GM18511 (cell line): ENCODE results near the gene DSTN.

Source experiments
- ATAC-seq: cut with Tn5 transposase; IDR thresholded peaks from one replicate; pipeline ENCODE4 v1.9.1; 2021; ENCODE audit warnings: mild to moderate bottlenecking, moderate library complexity; ENCODE audit not compliant: unreplicated experiment

The DSTN gene

DNA sequence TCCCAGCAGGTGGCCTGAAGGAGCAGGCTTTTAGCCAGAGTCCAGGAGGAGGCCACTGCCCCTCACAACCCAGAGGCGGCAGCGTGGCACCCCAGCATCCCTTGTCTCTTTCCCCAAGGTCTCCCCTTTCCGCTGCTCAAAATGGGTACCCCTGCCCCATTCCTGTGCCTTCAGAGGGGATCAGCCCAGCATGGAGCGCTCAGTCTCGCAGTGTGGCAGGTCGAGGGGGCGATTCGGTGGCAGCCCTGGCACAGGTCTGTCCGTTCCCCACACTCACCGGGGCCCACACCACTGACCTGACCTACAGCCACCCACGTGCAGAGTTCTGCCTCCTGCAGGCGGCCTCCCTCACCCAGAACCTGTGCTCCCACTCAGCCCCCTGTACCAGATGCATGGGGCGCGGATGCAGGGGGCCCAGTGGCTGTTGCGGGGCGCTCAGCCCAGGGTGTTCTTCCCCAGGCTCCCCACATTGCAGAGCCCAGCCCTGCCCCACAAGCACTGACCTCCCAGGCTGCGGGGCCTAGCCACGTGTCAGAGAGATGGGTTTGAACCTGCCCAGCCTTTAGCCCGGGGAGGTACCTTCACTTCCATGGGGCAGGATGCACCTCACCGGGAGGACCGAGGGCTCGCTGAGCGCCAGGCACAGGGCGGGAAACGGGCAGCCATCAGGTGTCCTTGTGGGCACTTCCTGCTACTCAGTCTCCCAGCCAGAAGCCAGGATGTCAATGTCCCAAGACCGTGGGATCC is 41.8 kb downstream of the DSTN start:
- ATAC-seq = no peak

DNA sequence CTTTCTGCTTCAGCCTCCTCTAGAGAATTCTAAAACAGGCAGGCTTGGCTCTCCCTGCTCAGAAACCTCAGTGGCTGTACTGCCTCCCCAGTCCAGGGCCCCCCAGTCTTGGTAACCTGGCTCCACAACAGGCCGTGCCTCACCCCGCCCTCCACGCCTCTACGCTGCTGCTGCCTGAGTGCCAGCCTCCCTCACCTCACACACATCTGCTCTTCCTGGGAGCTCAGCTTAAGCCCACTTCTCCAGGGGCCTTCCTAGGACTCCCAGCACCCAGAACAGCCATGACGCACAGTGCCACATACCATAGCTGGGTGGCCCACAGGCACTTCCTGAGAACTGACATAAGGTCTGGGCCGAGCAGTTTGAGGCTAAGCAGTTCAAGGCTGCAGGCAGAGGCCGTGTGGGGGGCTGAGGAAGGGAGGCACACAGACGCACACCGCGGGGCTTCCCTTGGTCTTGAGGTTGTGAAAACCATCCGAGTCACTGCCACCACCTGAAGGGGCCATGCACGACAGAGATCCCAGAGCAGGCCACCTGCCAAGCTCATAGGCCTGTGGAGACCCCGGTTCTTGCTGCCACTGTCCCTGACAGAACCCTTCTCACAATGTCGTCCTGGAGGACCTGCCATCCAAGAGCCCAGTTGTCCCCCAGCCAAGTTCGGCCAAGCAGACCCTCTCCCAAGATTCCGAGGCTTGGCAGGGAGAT is 42.6 kb downstream of the DSTN start:
- ATAC-seq = no peak

DNA sequence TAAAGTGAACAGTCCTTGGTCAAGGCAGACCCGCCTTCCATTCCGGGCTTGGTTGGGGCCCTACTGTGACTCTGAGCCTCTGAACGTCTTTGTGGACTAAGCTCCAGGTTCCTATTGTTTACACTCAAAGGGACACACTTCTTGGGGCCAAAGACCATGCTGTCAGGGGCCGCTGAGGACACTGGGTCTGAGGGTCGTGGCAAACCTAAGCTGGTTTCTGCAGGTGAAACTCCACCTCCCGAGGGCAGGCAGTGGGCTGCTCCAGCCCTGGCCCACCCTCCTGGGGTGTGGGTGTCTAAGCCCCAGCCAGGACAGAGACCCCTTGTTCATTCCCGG is 43.1 kb downstream of the DSTN start:
- no peak for ATAC-seq

DNA sequence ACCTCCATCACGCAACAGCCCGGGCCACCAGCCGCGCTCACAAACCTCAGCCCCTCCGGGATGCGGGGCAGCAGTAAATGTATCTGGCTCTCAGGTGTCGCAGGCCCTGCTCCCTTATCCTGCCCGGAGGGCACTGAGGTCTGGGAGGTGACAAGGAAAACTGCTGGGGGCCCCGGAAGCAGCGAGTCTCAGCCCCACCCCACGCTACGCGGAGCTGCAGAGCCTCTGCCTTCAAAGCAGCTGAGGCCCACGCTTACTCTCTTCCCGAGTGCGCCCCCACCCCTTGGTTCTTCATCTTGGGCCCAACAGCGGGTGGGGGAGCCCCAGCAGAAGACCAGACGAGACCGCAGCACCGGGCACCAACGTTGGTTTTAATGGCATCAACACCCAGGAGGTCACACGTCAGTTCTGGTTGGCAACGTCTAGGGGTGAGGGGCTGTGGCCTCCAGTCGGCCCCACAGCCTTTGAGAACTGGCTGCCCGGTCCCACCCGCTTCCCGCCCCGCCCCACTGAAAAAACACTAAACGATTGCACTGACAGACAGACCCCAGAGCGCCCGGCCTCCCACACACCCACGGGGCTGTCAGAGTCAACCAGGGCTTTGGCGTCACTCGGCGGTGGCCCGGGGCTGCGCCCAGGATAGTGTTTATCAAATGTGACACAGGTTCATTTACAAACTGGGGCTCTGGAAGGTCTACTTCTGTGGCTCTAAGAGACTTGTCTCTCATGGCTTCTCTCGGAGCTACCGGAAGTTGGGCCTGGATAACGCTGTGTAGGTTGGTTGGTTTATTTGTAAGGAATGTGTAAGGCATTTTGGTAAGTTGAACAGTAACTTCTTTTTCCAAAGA is 43.7 kb downstream of the DSTN start:
- ATAC-seq = no peak

DNA sequence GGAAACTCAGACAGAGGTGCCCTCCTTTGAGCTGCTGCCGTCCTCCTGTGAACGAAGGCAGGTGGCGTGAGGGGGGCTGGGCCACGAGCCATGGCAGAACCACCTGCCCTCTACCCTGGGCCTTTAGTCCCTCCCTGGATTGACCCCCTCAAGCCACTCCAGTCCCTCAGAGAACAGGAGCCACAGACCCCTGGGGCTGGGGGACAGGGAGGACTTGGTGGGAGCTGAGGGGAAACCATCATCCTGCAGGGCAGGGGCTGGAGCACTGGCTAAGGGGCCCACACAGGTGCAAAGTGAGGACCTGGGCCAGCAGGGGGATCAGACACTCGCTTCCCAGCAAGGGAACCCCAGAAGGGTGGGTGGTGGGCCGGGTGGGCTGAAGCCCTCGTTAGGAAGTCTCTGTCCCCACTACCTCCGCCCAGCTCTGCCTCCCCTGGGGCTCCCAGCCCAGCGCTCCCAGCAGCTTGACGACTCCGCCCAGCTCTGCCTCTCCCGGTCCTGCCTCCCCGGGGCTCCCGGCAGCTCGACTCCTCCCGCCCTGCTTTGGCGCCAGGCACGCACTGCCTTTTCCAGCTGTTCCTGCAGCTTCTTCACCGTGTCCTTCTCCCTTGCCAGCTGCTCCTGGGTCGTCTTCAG is 44.4 kb downstream of the DSTN start:
- no peak for ATAC-seq

DNA sequence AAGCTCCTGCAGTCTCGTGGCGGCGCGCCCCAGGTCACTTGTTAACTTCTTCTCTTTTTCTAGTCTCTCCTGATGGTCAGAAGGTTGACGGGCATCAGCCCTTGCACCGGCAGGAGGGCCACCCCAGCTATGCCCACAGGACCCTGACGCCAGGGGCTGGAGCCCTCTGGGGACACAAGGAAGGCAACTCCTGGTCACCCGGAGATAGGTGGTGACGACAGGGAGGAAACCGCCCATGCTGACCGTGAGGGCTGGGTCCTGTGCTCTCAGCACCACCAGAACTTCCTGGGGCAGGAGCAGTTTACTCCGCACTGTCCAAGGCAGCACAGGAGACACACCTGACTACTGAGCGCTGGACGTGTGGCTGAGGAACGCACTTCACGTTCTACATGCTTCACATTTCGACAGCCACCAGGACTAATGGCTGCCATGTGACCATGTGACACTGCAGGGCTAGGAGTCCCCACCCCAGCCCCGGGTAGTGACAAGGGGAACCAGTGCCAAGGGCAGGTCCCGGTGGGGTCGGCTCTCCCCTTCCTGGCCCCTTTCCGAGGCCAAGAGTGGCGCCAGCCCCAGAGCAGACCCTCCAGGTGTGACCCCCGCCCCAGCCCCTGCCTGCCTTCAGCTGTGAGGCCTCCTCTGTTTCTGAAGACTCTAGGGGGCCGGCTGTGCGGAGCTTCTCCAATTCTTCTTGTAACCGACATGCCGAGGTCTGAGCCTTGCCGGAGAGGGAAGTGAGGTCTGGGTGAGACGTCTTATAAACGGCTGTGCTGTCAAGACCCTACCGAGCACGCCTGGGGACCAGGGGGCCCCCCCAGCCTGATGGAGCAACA is 45.2 kb downstream of the DSTN start:
- ATAC-seq = no peak

DNA sequence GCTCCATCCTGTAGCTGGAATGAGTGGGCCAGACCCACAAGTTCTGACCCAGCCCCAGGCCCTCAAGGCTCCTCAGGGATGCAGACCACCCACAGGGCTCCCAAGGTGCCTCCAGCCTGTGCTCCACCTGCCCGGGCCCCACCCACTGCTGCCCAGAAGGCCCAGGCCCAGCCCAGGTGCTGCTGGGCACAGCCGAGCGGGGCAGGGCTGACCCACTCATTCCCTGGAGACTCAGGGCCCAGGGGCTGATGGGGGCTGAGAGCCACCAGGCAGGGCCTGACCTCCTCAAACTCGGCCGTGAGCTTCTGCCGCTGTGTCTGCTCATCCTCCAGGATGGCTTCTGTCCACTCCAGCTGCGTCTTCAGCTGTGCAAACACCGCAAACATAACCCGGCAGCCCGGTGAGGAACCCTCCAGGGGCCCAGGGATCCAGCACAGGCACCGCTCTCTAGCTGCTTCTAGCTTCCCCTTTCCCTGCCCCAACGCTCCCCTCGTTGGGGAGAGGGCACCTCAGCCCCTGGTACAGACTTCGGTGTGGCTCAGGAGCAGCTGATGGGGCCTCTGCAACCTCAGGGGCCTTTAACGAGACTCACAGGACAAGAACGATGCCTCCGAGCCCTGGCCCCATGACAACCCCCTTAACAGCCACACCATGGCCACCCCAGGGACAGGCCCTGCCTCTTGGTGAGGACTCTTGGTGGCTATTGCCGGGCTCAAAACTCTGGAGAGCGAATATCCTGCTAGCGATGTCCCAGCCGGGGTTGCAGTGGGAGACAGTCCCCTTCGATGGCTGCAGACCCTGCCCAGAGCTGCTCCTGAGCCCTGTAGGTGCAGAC is 46.0 kb downstream of the DSTN start:
- no peak for ATAC-seq

DNA sequence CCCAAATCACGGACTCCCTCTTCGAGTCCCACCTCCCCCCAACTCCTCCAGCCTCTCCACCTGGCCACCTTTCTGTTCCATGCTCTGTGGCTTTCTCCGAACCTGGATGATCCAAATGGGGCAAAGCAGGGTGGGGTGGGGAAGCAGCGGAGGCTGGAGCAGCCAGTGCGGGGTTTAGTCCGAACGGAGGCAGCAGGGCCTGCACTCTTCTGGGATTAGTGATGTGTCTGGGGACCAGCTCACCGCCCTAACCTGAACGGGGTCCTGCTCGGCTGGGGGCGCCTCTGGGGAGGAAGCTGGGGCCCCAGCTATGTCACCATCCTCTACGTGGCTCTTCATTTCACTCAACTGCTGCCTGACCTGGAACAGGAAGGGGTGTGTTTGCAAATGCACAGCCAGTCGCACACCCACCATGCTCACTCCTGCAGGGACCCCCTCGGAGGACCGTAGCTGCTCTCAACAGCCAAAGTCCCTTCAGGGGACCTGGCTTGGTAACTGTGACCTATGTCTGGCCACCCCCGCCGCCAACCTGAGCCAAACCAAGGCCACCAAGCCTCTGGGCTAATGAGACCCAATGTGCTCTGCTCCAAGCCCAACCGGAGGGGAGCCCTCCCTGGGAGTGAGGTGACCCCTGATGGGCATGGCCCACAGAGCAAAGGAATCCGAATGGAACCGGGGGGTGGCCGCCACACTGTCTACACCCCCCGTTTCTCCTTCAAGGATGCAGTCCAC is 46.8 kb downstream of the DSTN start:
- ATAC-seq = no peak

DNA sequence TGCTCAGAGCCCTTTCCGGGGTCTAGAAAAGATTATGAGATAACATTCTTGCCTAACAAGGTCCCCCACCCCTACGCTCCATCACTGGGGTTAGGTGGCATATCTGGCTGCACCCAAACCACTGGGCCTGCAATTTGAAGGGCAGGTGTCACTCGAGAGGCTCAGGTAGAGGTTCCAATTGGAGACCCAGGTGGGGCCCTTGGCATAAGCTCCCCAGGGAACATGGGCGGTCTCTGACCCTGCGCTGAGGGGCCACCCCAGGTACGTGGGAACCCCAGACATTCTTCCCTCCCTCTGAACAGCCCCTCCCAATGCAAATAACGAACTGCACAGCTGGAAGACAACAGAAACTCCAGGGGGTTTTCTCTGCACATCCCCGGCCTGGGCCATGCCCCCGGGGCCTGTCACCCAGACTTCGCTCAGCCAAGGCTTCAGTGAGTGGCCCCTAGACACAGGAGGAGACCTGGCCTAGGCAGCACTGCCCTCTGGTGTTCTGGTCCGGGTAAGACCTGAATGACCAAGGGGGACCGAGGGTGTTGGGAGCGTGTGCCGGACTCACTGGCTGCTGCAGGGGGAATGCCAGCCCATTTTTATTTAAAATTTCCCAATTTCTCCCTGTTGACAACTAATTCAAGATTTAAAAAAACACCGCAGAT is 47.5 kb downstream of the DSTN start:
- ATAC-seq = no peak

DNA sequence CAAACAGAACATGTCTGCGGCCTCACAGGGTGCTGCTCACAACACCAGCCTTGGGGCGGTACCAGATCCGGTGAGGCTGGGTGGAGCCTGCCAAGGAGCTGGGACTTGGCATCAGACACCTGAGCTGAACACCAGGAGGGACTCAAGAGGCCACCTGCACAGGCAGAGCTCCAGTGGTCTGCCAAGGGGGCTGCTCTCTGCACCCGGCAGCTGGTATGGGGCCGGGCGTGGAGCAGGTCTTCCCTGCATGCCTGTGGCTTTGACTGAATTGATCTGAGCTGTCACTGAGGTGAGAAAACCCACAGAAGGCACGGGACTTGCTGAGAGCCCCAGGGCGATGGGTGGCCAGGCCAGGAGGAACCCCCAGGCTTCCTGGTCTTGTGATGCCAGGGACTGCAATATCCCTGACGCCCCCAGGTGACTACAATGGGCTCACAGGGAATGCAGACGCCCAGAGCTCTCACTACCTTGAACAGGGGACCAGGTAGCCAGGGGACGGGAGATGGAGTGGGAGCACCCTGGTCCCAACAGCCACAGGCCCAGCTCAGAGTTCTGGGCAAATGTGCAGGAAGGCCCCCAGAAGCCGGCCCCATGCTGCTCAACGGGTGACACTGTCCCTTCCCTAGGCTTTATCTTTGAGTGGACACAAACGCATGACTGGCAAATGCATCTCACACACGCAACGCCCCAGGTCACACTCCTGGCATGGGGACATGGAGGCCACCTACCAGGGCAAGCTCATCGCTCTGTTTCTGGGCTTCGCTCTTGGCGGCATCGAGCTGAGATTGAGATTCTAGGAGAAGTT is 48.2 kb downstream of the DSTN start:
- no peak for ATAC-seq

DNA sequence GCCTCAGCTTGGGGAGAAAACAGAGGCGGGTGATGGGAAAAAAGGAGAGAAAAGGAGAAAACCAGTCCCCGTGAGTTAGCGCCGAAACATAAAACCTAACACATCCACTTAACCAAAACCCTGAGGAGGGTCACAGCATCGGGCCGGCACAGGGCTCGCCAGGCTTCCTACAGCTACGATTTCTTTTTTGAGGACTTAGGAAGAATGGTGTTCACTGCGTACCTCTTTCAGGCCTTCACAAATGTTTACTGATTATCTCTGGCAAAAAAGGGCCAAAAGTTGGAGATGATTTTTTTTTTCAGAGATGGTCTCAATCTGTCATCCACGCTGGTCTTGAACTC is 48.8 kb downstream of the DSTN start:
- ATAC-seq = no peak

DNA sequence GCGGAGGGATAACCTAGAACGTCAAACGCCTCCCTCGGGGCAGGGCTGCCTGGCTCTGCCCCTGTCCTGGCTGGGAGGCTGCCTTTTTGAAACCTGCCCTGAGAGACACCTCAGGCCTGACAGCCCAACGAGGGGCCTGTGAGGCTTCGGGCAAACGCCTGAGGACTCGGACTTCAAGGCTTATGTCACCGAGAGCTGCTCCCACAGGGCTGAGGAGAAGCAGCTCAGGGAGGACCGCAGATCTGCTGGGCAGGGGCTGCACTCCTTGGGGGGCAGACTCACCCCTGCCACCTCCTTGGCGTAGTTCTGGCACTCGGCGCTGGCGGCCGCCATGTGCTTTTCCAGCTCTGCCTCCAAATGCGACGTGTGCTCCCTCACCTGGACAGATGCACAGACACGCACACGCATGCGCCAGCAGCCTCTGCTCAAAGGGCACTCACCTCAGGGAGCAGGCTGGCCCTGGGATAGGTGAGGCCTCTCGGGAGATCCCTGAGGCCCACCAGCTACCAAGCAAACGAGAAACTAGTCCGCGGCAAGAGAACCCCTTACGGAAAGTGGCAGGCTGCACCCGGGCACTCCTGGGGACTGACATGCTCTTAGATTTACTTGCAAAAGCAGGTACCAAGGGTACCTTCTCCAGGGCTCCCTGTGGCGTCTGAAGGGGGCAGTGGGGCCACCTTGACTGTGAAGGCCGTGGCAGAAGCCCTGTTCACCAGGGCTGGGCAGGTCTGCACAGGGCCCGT is 49.6 kb downstream of the DSTN start:
- ATAC-seq = no peak

DNA sequence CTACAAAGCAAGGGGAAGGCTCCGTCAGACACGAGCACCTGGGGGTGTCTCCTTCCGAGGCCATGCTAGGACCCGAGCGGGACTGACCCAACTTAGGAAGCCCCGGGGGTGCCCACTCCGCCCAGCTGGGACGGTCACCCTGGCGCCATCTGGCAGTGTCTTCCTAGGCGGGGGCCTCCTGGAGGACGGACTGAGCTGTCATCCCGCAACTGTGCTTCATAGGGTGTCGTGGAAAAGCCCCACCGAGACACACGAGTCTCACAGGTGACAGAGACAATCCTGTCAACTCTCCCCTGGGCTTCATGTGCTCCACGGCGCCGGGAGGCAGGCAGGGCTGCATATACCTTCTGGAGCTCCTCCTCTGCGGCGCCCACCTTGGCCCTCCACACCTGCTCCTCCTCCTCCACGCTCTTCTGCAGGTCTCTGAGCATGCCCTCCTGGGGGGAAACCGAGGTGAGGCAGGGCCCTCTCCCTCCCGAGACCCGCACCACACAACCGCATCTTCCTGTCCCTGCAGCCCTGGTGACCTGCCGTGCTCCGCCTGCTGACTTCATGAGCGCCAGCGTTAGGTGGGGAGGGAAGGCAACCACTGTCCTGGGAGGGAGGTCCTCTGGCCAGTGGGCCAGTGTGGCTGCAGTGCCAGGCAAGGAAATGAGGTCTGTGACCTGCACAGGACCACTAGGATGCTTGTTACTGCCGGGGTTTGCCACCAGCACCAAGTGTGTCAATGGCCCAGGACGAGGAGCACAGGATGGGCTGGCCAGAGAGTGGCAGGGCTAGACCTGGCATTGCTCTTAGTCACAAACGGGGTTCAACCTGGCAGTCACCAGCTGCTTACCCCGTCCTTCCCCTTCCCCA is 50.7 kb downstream of the DSTN start:
- ATAC-seq = no peak

DNA sequence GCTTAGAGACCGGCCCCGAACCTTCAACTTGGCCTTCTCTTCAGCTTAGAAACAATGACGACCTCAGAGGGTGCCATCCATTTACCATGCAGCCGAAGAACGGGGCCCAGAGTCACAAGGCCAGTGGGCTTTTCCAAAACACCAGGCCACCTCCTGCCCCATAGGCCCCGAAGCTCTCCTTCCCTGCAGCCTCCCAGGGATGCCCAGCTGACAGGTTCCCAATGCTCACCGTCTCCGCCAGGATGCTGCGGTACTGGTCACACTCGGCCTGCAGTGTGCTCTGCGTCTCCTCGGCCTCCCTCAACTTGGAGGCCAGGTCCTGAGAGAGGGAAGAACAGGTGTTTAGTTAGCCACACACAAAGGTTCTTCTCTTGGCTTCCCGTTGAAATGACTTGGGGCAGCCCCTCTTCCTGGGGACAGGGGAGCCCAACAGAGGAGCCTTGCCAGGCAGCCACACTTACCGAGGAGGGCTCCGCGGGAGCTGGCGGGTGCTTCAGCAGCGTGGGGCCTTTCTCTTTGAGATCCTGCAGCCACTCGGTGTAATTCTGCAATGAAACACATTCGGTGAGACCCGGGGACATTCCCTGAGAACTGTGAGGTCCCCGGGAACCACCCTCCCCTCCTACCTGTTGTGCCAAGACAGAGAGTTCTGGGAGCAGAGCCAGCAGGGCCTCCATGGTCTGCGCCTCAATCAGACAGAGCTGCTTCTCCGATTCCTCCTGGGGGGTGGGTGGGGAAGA is 51.5 kb downstream of the DSTN start:
- no peak for ATAC-seq

DNA sequence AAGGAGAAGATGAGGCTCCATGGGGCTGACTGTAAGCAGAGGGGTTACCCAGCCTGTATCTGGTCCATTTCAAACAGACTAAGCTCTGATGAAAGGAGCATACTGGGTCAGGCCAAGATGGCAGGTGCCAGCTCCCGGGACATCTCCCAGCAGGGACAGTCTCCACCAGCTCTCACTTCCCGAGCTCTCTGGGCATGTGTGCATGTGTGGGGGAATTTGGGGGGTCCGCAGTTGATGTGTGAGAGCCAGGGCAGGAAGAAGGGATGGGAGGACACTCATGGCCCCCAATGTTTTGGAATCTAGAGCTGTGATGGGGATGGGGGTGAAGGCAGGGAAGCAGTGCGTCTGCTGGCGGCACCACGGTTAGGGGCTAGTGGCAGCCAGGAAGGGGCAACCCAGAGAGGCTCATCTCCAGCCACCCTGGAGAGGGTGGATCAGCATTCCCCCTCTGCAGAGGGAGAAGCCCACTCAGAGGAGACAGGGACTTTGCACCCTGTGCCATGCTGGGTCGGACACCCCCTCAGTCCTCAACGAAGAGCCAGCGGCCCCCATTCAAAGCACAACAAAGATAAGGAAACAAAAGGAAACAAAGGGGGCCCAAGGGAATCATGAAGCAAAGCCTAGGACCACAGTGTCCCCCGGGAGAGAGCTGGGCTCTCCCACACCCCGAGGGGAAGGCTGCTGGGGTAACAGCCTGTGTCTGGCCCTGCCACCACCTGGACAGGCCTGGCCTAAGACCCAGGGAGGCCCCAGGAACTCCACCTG is 52.4 kb downstream of the DSTN start:
- ATAC-seq = no peak
